ENCODE measurements around the gene CMTR1.
"Not testable (repeated sequence)": the region's sequence is repeated elsewhere in the genome, so short reads cannot be mapped to it uniquely, and the experiment has no call there.

The CMTR1 gene

GRCh38 chr6:37432916-37433656 is at the start of gene CMTR1:
Gene CMTR1 (plus strand): TSS chr6:37433221. CDS start chr6:37435630, 2,409 bp downstream.
- peak within 1 kb of the TSS; percentile 84 for H3K4me3 ChIP-seq (ENCODE audit: low read length)
- peaks cover 8% of the 10 kb centered on the region for H3K4me1 ChIP-seq (ENCODE audit: control insufficient read depth, insufficient read depth, low read length)
- H3K27me3 ChIP-seq (ENCODE audit: control insufficient read depth, insufficient read depth, low read length) = no peaks in the 10 kb centered on the region

GRCh38 chr6:37388578-37388977 is 44.4 kb upstream of the CMTR1 start:
- H3K36me3 ChIP-seq (ENCODE audit: control insufficient read depth, insufficient read depth, low read length) = peaks cover 3% of the 10 kb centered on the region
- no peak overlapping the region for H3K4me3 ChIP-seq (ENCODE audit: low read length)
- H3K27me3 ChIP-seq (ENCODE audit: control insufficient read depth, insufficient read depth, low read length) = no peaks in the 10 kb centered on the region
- no peak overlapping the region for H3K27ac ChIP-seq (ENCODE audit: low read depth, low read length)
- H3K4me1 ChIP-seq (ENCODE audit: control insufficient read depth, insufficient read depth, low read length) = no peaks in the 10 kb centered on the region
- no peak overlapping the region for H3K9ac ChIP-seq (ENCODE audit: low read length)

More at GRCh38 chr6:37432916-37433656, at the start of gene CMTR1:
- Histone ChIP-seq H3K9ac (ENCODE audit: low read length) (peak within 1 kb of the TSS; percentile 85), H3K36me3 (ENCODE audit: control insufficient read depth, insufficient read depth, low read length) (peaks cover 16% of the 10 kb centered on the region), H3K27ac (ENCODE audit: low read depth, low read length) (peak within 1 kb of the TSS; percentile 87)

- no peak overlapping the region for H3K9ac ChIP-seq (ENCODE audit: low read length)
- no peaks in the 10 kb centered on the region for H3K4me1 ChIP-seq (ENCODE audit: control insufficient read depth, insufficient read depth, low read length)
- no peak overlapping the region for H3K4me3 ChIP-seq (ENCODE audit: low read length)
- no peak overlapping the region for H3K27ac ChIP-seq (ENCODE audit: low read depth, low read length)
- no peaks in the 10 kb centered on the region for H3K27me3 ChIP-seq (ENCODE audit: control insufficient read depth, insufficient read depth, low read length)
- H3K36me3 ChIP-seq (ENCODE audit: control insufficient read depth, insufficient read depth, low read length) = peaks cover 3% of the 10 kb centered on the region
These were observed 43.2 kb upstream of the CMTR1 start for GRCh38 chr6:37389857-37390256.

- no peak overlapping the region for H3K27ac ChIP-seq (ENCODE audit: low read depth, low read length)
- no peak overlapping the region for H3K4me3 ChIP-seq (ENCODE audit: low read length)
- H3K9ac ChIP-seq (ENCODE audit: low read length) = no peak overlapping the region
- no peaks in the 10 kb centered on the region for H3K27me3 ChIP-seq (ENCODE audit: control insufficient read depth, insufficient read depth, low read length)
- no peaks in the 10 kb centered on the region for H3K4me1 ChIP-seq (ENCODE audit: control insufficient read depth, insufficient read depth, low read length)
- H3K36me3 ChIP-seq (ENCODE audit: control insufficient read depth, insufficient read depth, low read length) = peaks cover 3% of the 10 kb centered on the region
These were observed 41.9 kb upstream of the CMTR1 start for GRCh38 chr6:37391120-37391519.

GRCh38 chr6:37392821-37393220 is 40.2 kb upstream of the CMTR1 start:
- no peak overlapping the region for H3K9ac ChIP-seq (ENCODE audit: low read length)
- no peaks in the 10 kb centered on the region for H3K4me1 ChIP-seq (ENCODE audit: control insufficient read depth, insufficient read depth, low read length)
- H3K4me3 ChIP-seq (ENCODE audit: low read length) = no peak overlapping the region
- peaks cover 3% of the 10 kb centered on the region for H3K36me3 ChIP-seq (ENCODE audit: control insufficient read depth, insufficient read depth, low read length)
- H3K27ac ChIP-seq (ENCODE audit: low read depth, low read length) = no peak overlapping the region
- no peaks in the 10 kb centered on the region for H3K27me3 ChIP-seq (ENCODE audit: control insufficient read depth, insufficient read depth, low read length)

GRCh38 chr6:37393381-37393929 is 39.6 kb upstream of the CMTR1 start:
- Histone ChIP-seq H3K27ac (ENCODE audit: low read depth, low read length) (no peak overlapping the region), H3K4me3 (ENCODE audit: low read length) (no peak overlapping the region), H3K4me1 (ENCODE audit: control insufficient read depth, insufficient read depth, low read length) (no peaks in the 10 kb centered on the region), H3K27me3 (ENCODE audit: control insufficient read depth, insufficient read depth, low read length) (no peaks in the 10 kb centered on the region), H3K9ac (ENCODE audit: low read length) (no peak overlapping the region), H3K36me3 (ENCODE audit: control insufficient read depth, insufficient read depth, low read length) (peaks cover 3% of the 10 kb centered on the region)

GRCh38 chr6:37396571-37397180 is 36.3 kb upstream of the CMTR1 start:
- H3K27ac ChIP-seq (ENCODE audit: low read depth, low read length) = no peak overlapping the region
- no peak overlapping the region for H3K4me3 ChIP-seq (ENCODE audit: low read length)
- H3K27me3 ChIP-seq (ENCODE audit: control insufficient read depth, insufficient read depth, low read length) = no peaks in the 10 kb centered on the region
- H3K4me1 ChIP-seq (ENCODE audit: control insufficient read depth, insufficient read depth, low read length) = no peaks in the 10 kb centered on the region
- no peaks in the 10 kb centered on the region for H3K36me3 ChIP-seq (ENCODE audit: control insufficient read depth, insufficient read depth, low read length)
- H3K9ac ChIP-seq (ENCODE audit: low read length) = no peak overlapping the region

- H3K9ac ChIP-seq (ENCODE audit: low read length) = no peak overlapping the region
- H3K27ac ChIP-seq (ENCODE audit: low read depth, low read length) = no peak overlapping the region
- H3K4me3 ChIP-seq (ENCODE audit: low read length) = no peak overlapping the region
- no peaks in the 10 kb centered on the region for H3K4me1 ChIP-seq (ENCODE audit: control insufficient read depth, insufficient read depth, low read length)
- H3K27me3 ChIP-seq (ENCODE audit: control insufficient read depth, insufficient read depth, low read length) = no peaks in the 10 kb centered on the region
- no peaks in the 10 kb centered on the region for H3K36me3 ChIP-seq (ENCODE audit: control insufficient read depth, insufficient read depth, low read length)
These were observed 33.9 kb upstream of the CMTR1 start for GRCh38 chr6:37399131-37399530.

GRCh38 chr6:37399795-37400490 is 33.1 kb upstream of the CMTR1 start:
- no peak overlapping the region for H3K4me3 ChIP-seq (ENCODE audit: low read length)
- H3K4me1 ChIP-seq (ENCODE audit: control insufficient read depth, insufficient read depth, low read length) = no peaks in the 10 kb centered on the region
- no peaks in the 10 kb centered on the region for H3K36me3 ChIP-seq (ENCODE audit: control insufficient read depth, insufficient read depth, low read length)
- no peaks in the 10 kb centered on the region for H3K27me3 ChIP-seq (ENCODE audit: control insufficient read depth, insufficient read depth, low read length)
- H3K9ac ChIP-seq (ENCODE audit: low read length) = no peak overlapping the region
- no peak overlapping the region for H3K27ac ChIP-seq (ENCODE audit: low read depth, low read length)

GRCh38 chr6:37401658-37402057 is 31.4 kb upstream of the CMTR1 start:
- H3K4me3 ChIP-seq (ENCODE audit: low read length); H3K27me3 ChIP-seq (ENCODE audit: control insufficient read depth, insufficient read depth, low read length); H3K36me3 ChIP-seq (ENCODE audit: control insufficient read depth, insufficient read depth, low read length); H3K9ac ChIP-seq (ENCODE audit: low read length); H3K4me1 ChIP-seq (ENCODE audit: control insufficient read depth, insufficient read depth, low read length); H3K27ac ChIP-seq (ENCODE audit: low read depth, low read length): not testable (repeated sequence)

- Histone ChIP-seq H3K27me3 (ENCODE audit: control insufficient read depth, insufficient read depth, low read length) (no peaks in the 10 kb centered on the region), H3K36me3 (ENCODE audit: control insufficient read depth, insufficient read depth, low read length) (no peaks in the 10 kb centered on the region), H3K4me1 (ENCODE audit: control insufficient read depth, insufficient read depth, low read length) (no peaks in the 10 kb centered on the region), H3K4me3 (ENCODE audit: low read length) (no peak overlapping the region), H3K27ac (ENCODE audit: low read depth, low read length) (no peak overlapping the region), H3K9ac (ENCODE audit: low read length) (no peak overlapping the region)
These were observed 26.2 kb upstream of the CMTR1 start for GRCh38 chr6:37406726-37407341.

GRCh38 chr6:37407948-37408347 is 25.1 kb upstream of the CMTR1 start:
- no peak overlapping the region for H3K4me3 ChIP-seq (ENCODE audit: low read length)
- H3K27ac ChIP-seq (ENCODE audit: low read depth, low read length) = no peak overlapping the region
- no peaks in the 10 kb centered on the region for H3K36me3 ChIP-seq (ENCODE audit: control insufficient read depth, insufficient read depth, low read length)
- H3K4me1 ChIP-seq (ENCODE audit: control insufficient read depth, insufficient read depth, low read length) = no peaks in the 10 kb centered on the region
- H3K27me3 ChIP-seq (ENCODE audit: control insufficient read depth, insufficient read depth, low read length) = no peaks in the 10 kb centered on the region
- H3K9ac ChIP-seq (ENCODE audit: low read length) = no peak overlapping the region

Data from rectal smooth muscle tissue (tissue), 1 donor.